ENCODE data around the gene GLRX5. TPM values are rescaled to one million over a fixed set of nuclear protein-coding genes. Genes with fewer than 3 reads are reported as not detected.

GLRX5 gene
- total and polyA plus RNA-seq, 7 donors: 46.9 to 98.7 (median 65.5) TPM

- no peaks in the 10 kb centered on the region for H3K9me3 ChIP-seq
- no peak for DNase-seq
- intact Hi-C loops (cut with DNase I): no loop called here
- H3K4me3 ChIP-seq: no peak overlapping the region
- no peak for ATAC-seq
- H3K4me1 ChIP-seq: peaks cover 26% of the 10 kb centered on the region
- no peaks in the 10 kb centered on the region for H3K27me3 ChIP-seq (ENCODE audit: insufficient read depth in 3 of 3, low read length in 2 of 3)
- WGBS, 3 donors: 89 to 97% (median 91%) methylated on average over 2 of the region's 2 CpGs
- no peaks in the 10 kb centered on the region for H3K36me3 ChIP-seq (ENCODE audit: insufficient read depth in 1 of 2, low read depth in 1 of 2)
- H3K27ac ChIP-seq: no peak overlapping the region
- TF ChIP-seq, protein P1, sequence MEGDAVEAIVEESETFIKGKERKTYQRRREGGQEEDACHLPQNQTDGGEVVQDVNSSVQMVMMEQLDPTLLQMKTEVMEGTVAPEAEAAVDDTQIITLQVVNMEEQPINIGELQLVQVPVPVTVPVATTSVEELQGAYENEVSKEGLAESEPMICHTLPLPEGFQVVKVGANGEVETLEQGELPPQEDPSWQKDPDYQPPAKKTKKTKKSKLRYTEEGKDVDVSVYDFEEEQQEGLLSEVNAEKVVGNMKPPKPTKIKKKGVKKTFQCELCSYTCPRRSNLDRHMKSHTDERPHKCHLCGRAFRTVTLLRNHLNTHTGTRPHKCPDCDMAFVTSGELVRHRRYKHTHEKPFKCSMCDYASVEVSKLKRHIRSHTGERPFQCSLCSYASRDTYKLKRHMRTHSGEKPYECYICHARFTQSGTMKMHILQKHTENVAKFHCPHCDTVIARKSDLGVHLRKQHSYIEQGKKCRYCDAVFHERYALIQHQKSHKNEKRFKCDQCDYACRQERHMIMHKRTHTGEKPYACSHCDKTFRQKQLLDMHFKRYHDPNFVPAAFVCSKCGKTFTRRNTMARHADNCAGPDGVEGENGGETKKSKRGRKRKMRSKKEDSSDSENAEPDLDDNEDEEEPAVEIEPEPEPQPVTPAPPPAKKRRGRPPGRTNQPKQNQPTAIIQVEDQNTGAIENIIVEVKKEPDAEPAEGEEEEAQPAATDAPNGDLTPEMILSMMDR (IDR thresholded peaks at IDR 0.05): no peak
Observed at GRCh38 chr14:95491936-95492608, 42.8 kb upstream of the GLRX5 start.

- no peaks in the 10 kb centered on the region for H3K27me3 ChIP-seq (ENCODE audit: insufficient read depth in 3 of 3, low read length in 2 of 3)
- no peak overlapping the region for H3K4me3 ChIP-seq
- ATAC-seq: no peak
- H3K36me3 ChIP-seq (ENCODE audit: insufficient read depth in 1 of 2, low read depth in 1 of 2): no peaks in the 10 kb centered on the region
- no peak for DNase-seq
- TF ChIP-seq, protein P1 (IDR thresholded peaks at IDR 0.05): no peak
- intact Hi-C loops (cut with DNase I): no loop called here
- WGBS, 3 donors: 93 to 95% (median 94%) methylated on average over 5 of the region's 5 CpGs
- H3K9me3 ChIP-seq: no peaks in the 10 kb centered on the region
- H3K27ac ChIP-seq: no peak overlapping the region
- peaks cover 26% of the 10 kb centered on the region for H3K4me1 ChIP-seq
Observed at GRCh38 chr14:95493503-95493902, 41.3 kb upstream of the GLRX5 start.

DNA sequence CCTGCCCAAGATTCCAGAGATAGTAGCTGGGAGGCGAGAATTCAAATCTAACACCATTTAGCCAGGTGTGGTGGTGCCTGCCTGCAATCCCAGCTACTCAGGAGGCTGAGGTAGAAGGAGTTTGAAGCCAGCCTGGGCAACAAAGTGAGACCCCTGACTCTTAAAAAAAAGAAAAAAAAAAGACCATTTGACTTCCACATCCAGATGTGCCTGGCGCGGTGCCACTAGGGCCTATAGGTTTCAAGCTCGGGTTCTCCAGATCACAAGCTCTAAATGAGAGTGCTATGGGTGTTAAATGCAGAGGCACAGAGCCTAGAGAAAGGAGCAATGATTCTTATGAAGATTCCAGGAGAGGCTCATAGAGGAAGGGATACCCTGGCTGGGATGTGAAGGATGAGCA, 40.9 kb upstream of the GLRX5 start:
- H3K36me3 ChIP-seq (ENCODE audit: insufficient read depth in 1 of 2, low read depth in 1 of 2): no peaks in the 10 kb centered on the region
- no peak for ATAC-seq
- no peaks in the 10 kb centered on the region for H3K27me3 ChIP-seq (ENCODE audit: insufficient read depth in 3 of 3, low read length in 2 of 3)
- WGBS, 3 donors: 85 to 87% (median 86%) methylated on average over 4 of the region's 4 CpGs
- H3K4me3 ChIP-seq: no peak overlapping the region
- TF ChIP-seq, protein P1 (IDR thresholded peaks at IDR 0.05): no peak
- intact Hi-C loops (cut with DNase I): no loop called here
- H3K9me3 ChIP-seq: no peaks in the 10 kb centered on the region
- H3K27ac ChIP-seq: no peak overlapping the region
- H3K4me1 ChIP-seq: peaks cover 24% of the 10 kb centered on the region
- DNase-seq: no peak

GRCh38 chr14:95494456-95494855, 40.4 kb upstream of the GLRX5 start:
- H3K36me3 ChIP-seq (ENCODE audit: insufficient read depth in 1 of 2, low read depth in 1 of 2): no peaks in the 10 kb centered on the region
- H3K4me1 ChIP-seq: peaks cover 23% of the 10 kb centered on the region
- no peak for ATAC-seq
- no peak for DNase-seq
- intact Hi-C loops (cut with DNase I): no loop called here
- WGBS, 3 donors: 93 to 94% (median 93%) methylated on average over 4 of the region's 4 CpGs
- H3K4me3 ChIP-seq: no peak overlapping the region
- H3K27me3 ChIP-seq (ENCODE audit: insufficient read depth in 3 of 3, low read length in 2 of 3): no peaks in the 10 kb centered on the region
- TF ChIP-seq, protein P1 (IDR thresholded peaks at IDR 0.05): no peak
- H3K9me3 ChIP-seq: no peaks in the 10 kb centered on the region
- H3K27ac ChIP-seq: no peak overlapping the region

- Histone ChIP-seq H3K9me3 (no peaks in the 10 kb centered on the region), H3K4me1 (peaks cover 24% of the 10 kb centered on the region), H3K36me3 (ENCODE audit: insufficient read depth in 1 of 2, low read depth in 1 of 2) (no peaks in the 10 kb centered on the region), H3K27ac (no peak overlapping the region), H3K27me3 (ENCODE audit: insufficient read depth in 3 of 3, low read length in 2 of 3) (no peaks in the 10 kb centered on the region), H3K4me3 (no peak overlapping the region)
- no peak for DNase-seq
- WGBS, 3 donors: 94 to 100% (median 96%) methylated on average over 3 of the region's 3 CpGs
- TF ChIP-seq, protein P1 (IDR thresholded peaks at IDR 0.05): no peak
- intact Hi-C loops (cut with DNase I): no loop called here
- no peak for ATAC-seq
Observed at GRCh38 chr14:95495076-95495475, 39.8 kb upstream of the GLRX5 start.
